Activated T-helper 17 cell treated with anti-CD3 and anti-CD28 coated beads, Interleukin-2, amount 50 U/mL, for 72 hours (primary cell): ENCODE results near the gene CLIC2. TPM values are rescaled to one million over a fixed set of nuclear protein-coding genes. Genes with fewer than 3 reads are reported as not detected.
A peak's percentile ranks its signal among the peaks of the same experiment; 100 is the strongest.
"Not testable (repeated sequence)": the region's sequence is repeated elsewhere in the genome, so short reads cannot be mapped to it uniquely, and the experiment has no call there.

Experiments used
- ATAC-seq: fragments of 150-1000 bp; cut with Tn5 transposase; replicated peaks from 2 replicates; pipeline ENCODE4 v1.10.0; 2021; ENCODE audit warnings: mild to moderate bottlenecking, moderate library complexity
- H3K27ac Mint-ChIP-seq: one replicate; pipeline ENCODE4 v1.8.0; 2022; ENCODE audit warnings: mixed read lengths
- H3K27me3 Mint-ChIP-seq: one replicate; pipeline ENCODE4 v1.8.0; 2022; ENCODE audit warnings: mixed read lengths
- H3K36me3 Mint-ChIP-seq: one replicate; pipeline ENCODE4 v1.8.0; 2022; ENCODE audit warnings: low read depth, mild to moderate bottlenecking, mixed read lengths
- H3K4me1 Mint-ChIP-seq: one replicate; pipeline ENCODE4 v1.8.0; 2022; ENCODE audit warnings: mixed read lengths
- H3K4me3 Mint-ChIP-seq: one replicate; pipeline ENCODE4 v1.8.0; 2022; ENCODE audit warnings: mild to moderate bottlenecking, mixed read lengths
- H3K9me3 Mint-ChIP-seq: one replicate; pipeline ENCODE4 v1.8.0; 2022; ENCODE audit warnings: mixed read lengths
- total RNA-seq, 2 donors: library from RNA; stranded (reverse); gene quantifications; one replicate each; pipeline ENCODE4 v1.2.3, GENCODE V29; 2022

The CLIC2 gene
- total RNA-seq, 2 donors from 2014 or later, result 0.74 TPM; not detected in 1

DNA sequence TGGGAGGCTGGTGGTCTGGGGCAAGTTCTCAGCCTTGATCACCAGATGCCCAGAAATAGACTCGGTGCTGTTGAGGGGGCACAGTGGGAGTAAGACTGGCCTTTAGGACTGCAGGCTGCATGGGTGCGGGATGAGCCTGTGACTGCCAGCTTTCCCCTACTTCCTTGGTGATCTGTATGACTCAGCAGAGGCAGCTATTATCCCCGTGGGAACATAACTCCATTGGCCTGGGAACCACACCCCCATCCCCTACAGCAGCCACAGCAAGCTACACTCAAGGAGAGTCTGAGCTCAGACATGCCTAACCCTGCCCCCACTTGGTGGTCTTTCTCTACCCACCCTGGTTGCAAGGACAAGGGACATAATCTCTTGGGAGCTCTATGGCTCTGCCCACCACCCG is 20.6 kb downstream of the CLIC2 start:
- no peaks in the 10 kb centered on the region for H3K4me1 Mint-ChIP-seq
- no peak for ATAC-seq
- H3K9me3 Mint-ChIP-seq, result no peaks in the 10 kb centered on the region
- H3K4me3 Mint-ChIP-seq, result no peak overlapping the region
- no peaks in the 10 kb centered on the region for H3K27me3 Mint-ChIP-seq
- H3K27ac Mint-ChIP-seq, result no peak overlapping the region
- H3K36me3 Mint-ChIP-seq, result no peaks in the 10 kb centered on the region

DNA sequence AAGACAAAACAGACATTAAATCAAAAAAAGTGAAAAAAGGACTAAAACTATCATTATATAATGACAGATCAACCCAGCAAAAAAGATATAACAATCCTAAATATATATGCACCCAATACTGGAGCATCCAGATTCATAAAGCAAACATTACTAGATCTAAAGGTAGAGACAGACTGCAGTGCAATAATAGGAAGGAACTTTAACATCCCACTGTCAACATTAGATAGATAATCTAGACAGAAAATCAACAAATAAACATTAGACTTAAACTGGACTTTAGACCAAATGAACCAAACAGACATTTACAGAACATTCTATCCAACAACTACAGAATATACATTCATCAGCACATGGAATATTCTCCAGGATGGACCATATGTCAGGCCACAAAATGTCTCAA is 40.6 kb downstream of the CLIC2 start:
- Mint-ChIP-seq H3K27me3 (no peaks in the 10 kb centered on the region), H3K9me3 (no peaks in the 10 kb centered on the region), H3K4me1 (no peaks in the 10 kb centered on the region), H3K36me3 (no peaks in the 10 kb centered on the region), H3K27ac (no peak overlapping the region), H3K4me3 (no peak overlapping the region)
- no peak for ATAC-seq

DNA sequence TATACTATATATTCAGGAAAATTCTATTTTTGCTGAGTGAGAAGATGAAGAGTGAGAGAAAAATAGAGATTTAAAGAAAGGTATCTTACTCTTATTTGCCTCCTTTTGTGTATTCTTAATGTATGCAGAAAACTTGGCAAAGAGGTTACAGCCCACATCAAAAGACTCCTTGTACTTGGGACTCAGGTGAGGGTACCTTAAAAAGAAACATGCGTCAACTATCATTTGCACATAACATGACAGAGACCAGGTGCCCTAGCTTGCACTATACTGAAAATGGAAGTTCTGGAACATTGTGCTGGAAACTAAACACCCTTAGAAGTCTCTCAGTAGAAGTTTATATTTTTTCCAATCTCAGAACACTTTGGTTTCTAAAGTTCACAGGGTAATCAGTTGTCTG is 54.5 kb downstream of the CLIC2 start:
- Mint-ChIP-seq H3K27ac (no peak overlapping the region), H3K4me3 (peak overlapping the region; percentile 14), H3K27me3 (no peaks in the 10 kb centered on the region), H3K36me3 (no peaks in the 10 kb centered on the region), H3K4me1 (no peaks in the 10 kb centered on the region), H3K9me3 (no peaks in the 10 kb centered on the region)
- ATAC-seq, result no peak

DNA sequence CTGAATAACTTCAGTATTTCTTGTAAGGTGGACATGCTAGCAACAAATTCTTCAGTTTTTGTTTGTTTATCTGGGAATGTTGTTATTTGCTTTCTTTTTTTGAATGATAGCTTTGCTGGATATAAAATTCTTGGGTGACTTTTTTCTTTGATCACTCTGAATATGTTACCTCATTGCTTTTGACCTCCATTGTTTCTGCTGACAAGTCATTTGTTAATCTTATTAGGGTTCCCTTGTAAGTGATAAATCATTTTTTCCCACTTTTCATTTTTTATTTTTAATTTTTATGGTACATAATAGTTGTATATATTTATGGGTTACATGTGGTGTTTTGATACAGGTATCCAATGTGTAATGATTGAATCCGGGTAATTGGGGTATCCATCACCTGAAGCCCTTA is 63.4 kb downstream of the CLIC2 start:
- no peak overlapping the region for H3K27ac Mint-ChIP-seq
- H3K4me1 Mint-ChIP-seq, result no peaks in the 10 kb centered on the region
- no peak overlapping the region for H3K4me3 Mint-ChIP-seq
- ATAC-seq, result no peak
- H3K36me3 Mint-ChIP-seq, result no peaks in the 10 kb centered on the region
- no peaks in the 10 kb centered on the region for H3K27me3 Mint-ChIP-seq
- H3K9me3 Mint-ChIP-seq, result no peaks in the 10 kb centered on the region

DNA sequence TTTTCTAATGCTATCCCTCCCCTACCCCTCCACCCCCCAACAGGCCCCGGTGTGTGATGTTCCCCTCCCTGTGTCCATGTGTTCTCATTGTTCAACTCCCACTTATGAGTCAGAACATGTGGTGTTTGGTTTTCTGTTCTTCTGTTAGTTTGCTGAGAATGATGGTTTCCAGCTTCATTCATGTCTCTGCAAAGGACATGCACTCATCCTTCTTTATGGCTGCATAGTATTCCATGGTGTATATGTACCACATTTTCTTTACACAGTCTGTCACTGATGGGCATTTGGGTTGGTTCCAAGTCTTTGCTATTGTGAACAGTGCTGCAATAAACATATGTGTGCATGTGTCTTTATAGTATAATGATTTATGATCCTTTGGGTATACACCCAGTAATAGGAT is 66.4 kb downstream of the CLIC2 start:
- ATAC-seq, H3K27me3 Mint-ChIP-seq, H3K27ac Mint-ChIP-seq, H3K36me3 Mint-ChIP-seq, H3K4me1 Mint-ChIP-seq, H3K4me3 Mint-ChIP-seq, H3K9me3 Mint-ChIP-seq: not testable (repeated sequence)

DNA sequence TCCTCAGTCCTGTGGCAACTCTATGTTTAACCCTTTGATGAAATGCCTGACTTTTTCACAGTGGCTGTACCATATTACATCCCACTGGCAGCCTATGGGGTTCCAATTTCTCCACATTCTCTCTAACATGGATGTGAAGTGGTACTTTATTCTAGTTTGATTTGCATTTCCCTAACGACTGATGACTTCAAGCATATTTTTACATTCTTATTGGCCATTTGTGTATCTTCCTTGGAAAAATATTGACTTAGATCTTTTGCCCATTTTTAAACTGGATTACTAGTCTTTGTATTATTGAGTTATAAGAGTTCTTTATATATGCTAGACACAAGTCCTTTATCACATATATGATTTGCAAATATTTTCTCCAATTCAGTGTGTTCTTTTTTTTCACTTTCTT is 68.0 kb downstream of the CLIC2 start:
- no peak for ATAC-seq
- no peaks in the 10 kb centered on the region for H3K9me3 Mint-ChIP-seq
- H3K36me3 Mint-ChIP-seq, result peaks cover 16% of the 10 kb centered on the region
- H3K4me3 Mint-ChIP-seq, result no peak overlapping the region
- H3K27me3 Mint-ChIP-seq, result no peaks in the 10 kb centered on the region
- no peak overlapping the region for H3K27ac Mint-ChIP-seq
- peaks cover 5% of the 10 kb centered on the region for H3K4me1 Mint-ChIP-seq

DNA sequence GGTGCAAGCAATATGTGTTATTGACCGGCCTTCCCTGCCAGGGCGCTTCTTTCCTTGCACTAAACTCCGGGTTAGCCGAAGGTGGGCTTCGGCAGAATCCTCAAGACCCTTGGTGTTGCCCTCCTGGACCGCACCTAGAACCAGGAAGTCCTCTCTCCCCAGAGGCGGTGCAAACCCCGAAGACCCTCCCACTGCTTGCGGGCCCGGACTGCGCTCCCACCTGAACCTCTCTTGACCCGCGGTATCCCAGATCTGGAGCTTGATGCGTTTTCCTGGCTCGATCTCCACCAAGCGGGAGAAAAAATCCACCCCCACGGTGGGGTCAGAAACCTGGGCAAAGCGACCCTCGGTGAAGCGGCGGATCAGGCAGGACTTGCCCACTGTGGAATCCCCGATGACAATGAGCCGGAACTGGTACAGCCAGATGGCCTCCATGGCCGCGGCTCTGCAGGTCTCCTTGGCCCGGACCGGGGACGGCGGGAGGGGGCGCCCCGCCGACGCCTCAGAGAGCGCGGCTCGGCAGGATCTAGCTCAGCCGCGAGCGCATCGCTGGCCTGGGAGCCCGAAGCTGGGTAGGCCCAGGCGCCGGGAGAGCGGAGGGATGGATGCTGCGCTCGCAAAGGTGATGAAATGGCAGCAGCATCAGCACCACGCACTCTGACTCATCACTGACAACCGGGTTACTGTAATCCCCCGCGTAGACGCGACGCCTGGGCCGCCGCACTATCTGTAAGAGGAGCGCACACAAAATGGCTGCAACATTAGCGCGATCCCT is 70.4 kb downstream of the CLIC2 start, which contains the start of gene RAB39B:
Gene RAB39B, minus strand, starts transcription at position 638 of the 775 bp plus-strand sequence. Its CDS starts 203 bp downstream, at position 435.
- ATAC-seq, result peak; percentile 96
- H3K4me1 Mint-ChIP-seq, result peaks cover 5% of the 10 kb centered on the region

DNA sequence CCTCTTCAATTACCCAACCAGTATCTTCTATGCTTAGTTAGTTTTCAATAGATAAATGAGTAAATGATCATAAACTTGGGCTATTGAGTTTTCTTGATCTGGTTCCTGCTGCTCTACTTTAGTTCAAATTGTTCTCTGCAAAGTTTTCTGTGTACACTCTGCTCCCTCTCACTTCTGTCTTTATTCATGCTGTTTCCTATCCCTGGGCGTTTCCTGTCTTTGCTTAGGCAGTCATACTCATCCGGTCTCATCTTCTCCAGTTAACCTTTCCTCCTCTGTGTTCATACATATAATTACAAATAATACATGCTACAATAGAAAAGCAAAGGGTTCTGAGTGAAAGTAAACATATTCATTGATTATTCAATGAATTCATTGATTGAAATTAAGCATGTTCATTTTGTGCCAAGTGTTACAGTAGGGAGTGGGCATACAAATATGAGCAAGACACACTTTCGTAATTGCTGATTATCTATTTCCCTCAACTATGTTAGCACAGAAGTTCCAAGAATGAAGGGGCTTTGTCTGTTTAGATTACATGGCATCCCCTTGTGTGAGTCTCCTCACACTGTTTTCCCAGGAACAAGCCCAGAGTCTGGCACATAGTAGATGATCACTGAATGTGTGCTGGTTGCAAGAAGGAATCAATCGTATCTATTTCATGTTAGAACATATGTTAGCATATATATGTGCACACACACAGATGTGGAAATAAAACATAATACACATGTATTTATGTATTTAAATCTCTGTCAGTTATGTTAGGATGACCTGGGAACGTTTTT is 71.3 kb downstream of the CLIC2 start:
- no peaks in the 10 kb centered on the region for H3K27me3 Mint-ChIP-seq
- H3K27ac Mint-ChIP-seq, result peak overlapping the region; percentile 87
- H3K4me3 Mint-ChIP-seq, result peak overlapping the region; percentile 83
- H3K36me3 Mint-ChIP-seq, result peaks cover 38% of the 10 kb centered on the region
- H3K9me3 Mint-ChIP-seq, result no peaks in the 10 kb centered on the region
- peak; percentile 40 for ATAC-seq
- peaks cover 5% of the 10 kb centered on the region for H3K4me1 Mint-ChIP-seq

More for the DNA sequence above, 70.4 kb downstream of the CLIC2 start, which contains the start of gene RAB39B:
- peak within 1 kb of the TSS; percentile 87 for H3K27ac Mint-ChIP-seq
- no peaks in the 10 kb centered on the region for H3K9me3 Mint-ChIP-seq
- H3K4me3 Mint-ChIP-seq, result peak within 1 kb of the TSS; percentile 83
- H3K36me3 Mint-ChIP-seq, result peaks cover 38% of the 10 kb centered on the region
- H3K27me3 Mint-ChIP-seq, result no peaks in the 10 kb centered on the region

DNA sequence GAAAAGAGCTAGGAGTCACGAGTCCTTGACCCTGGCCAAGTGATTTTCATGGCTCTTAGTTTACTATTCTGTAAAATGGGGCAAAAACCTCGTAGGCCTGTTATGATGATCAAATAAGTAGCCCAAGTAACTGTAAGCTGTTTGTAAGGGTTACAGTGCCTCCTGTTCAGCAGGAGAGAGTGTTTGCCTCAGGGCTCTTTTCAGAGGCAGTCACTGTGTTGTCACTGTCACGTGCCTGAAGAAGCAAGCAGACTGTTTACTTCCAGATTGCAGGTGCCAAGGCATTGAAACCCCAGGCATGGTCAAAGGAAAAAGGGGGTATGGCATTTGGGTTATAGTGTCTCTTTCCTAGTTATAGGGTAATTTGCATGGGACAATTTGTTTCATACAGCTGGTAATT is 74.7 kb downstream of the CLIC2 start:
- Mint-ChIP-seq H3K36me3 (peaks cover 38% of the 10 kb centered on the region), H3K4me3 (no peak overlapping the region), H3K4me1 (peaks cover 5% of the 10 kb centered on the region), H3K9me3 (no peaks in the 10 kb centered on the region), H3K27me3 (no peaks in the 10 kb centered on the region), H3K27ac (no peak overlapping the region)
- no peak for ATAC-seq

DNA sequence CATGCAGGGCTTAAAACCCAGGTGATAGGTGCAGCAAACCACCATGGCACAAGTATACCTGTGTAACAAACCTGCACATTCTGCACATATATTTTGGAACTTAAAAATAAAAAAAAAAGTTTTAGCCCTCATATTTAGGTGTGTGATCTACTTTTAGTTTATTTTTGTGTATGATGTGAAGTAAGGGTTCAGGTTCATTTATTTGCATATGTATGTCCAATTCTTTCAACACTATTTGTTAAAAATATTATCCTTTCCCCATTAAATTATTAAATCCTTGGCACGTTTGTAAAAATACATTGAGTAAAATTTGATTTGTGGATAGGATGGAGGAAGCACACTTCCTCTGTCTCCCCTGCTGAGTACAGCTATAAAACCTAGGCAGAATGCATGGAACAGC is 83.0 kb downstream of the CLIC2 start:
- ATAC-seq, result no peak
- no peaks in the 10 kb centered on the region for H3K27me3 Mint-ChIP-seq
- H3K9me3 Mint-ChIP-seq, result no peaks in the 10 kb centered on the region
- H3K4me3 Mint-ChIP-seq, result no peak overlapping the region
- no peak overlapping the region for H3K27ac Mint-ChIP-seq
- H3K4me1 Mint-ChIP-seq, result peaks cover 4% of the 10 kb centered on the region
- no peaks in the 10 kb centered on the region for H3K36me3 Mint-ChIP-seq

DNA sequence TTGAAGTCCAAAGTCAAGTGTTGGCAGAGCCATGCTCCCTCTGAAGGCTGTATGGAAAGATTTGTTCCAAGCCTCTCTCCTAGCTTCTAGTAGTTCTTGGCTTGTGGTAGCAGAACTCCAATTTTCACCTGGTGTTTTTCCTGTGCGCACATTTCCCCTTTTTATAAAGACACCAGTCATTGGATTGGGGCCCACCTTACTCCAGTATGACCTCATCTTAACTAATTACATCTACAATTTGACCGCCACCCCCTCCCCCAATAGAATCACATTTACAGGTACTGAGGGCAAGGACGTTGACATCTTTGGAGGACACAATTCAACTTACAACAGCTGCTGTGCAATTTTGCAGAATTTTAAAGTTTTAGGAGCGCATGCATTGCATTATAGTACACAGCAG is 86.9 kb downstream of the CLIC2 start:
- no peaks in the 10 kb centered on the region for H3K9me3 Mint-ChIP-seq
- H3K27me3 Mint-ChIP-seq, result no peaks in the 10 kb centered on the region
- H3K4me1 Mint-ChIP-seq, result peaks cover 4% of the 10 kb centered on the region
- H3K27ac Mint-ChIP-seq, result no peak overlapping the region
- ATAC-seq, result no peak
- no peak overlapping the region for H3K4me3 Mint-ChIP-seq
- H3K36me3 Mint-ChIP-seq, result no peaks in the 10 kb centered on the region

DNA sequence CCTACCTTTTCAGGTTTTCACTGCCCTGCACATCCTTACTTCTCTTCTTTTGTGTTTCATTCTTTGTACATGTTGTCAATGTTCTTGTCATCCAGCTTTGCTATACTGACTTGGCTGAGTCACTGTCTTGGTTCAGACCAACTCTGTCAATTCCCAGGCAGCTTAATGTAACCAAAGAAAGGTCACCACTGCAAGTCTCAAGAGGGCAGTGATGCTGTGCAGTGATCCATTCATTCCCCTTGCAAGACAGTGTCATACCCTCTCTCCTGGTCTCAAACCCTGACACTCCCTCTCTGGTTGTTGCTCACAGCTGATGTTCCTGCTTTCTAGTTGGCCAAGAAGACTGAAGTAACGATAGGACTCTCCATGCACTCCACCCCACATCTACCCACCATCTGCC is 87.7 kb downstream of the CLIC2 start:
- H3K36me3 Mint-ChIP-seq, result no peaks in the 10 kb centered on the region
- H3K9me3 Mint-ChIP-seq, result no peaks in the 10 kb centered on the region
- no peaks in the 10 kb centered on the region for H3K27me3 Mint-ChIP-seq
- ATAC-seq, result peak; percentile 52
- peaks cover 4% of the 10 kb centered on the region for H3K4me1 Mint-ChIP-seq
- H3K4me3 Mint-ChIP-seq, result no peak overlapping the region
- H3K27ac Mint-ChIP-seq, result no peak overlapping the region

DNA sequence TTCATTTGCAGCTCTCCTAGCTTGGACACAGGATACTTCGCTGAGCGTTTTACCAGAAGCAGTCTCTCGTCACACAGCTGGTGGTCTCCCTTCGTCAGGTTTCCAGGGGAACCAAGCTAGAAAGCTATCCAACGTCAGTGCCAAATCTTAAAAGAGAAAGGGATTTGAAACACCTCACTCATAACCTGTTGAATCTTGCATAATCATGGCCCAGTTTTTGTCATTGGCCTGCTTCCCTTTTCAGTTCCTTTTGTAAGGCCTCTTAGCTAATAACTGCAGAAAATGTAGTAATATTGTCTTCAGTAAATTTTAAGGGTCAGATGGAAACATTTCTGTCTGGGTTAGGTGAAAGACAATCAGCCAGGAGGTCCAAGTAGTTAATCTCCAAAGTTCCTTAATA is 92.1 kb downstream of the CLIC2 start:
- no peaks in the 10 kb centered on the region for H3K9me3 Mint-ChIP-seq
- peaks cover 24% of the 10 kb centered on the region for H3K36me3 Mint-ChIP-seq
- no peaks in the 10 kb centered on the region for H3K27me3 Mint-ChIP-seq
- no peak overlapping the region for H3K4me3 Mint-ChIP-seq
- H3K4me1 Mint-ChIP-seq, result no peaks in the 10 kb centered on the region
- no peak for ATAC-seq
- no peak overlapping the region for H3K27ac Mint-ChIP-seq

DNA sequence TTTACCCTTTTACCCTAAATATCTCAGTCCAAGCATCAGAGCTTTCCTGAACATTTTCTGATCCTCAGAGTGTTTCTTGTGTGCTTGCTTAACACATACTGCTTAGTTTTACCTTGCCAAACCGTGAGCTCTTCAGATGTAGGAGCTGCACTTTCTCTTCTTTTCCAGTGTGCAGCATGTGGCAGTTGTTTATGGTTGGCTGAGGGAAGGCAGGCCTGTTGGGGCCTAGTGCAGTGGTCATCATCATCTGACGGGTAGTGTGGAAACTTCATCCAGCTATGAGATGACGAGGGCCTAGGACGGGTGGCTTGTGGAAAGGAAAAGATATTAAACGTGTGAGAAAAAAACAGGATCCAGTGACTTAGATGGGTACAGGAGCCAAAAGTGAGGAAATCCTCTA is 96.7 kb downstream of the CLIC2 start:
- ATAC-seq, result no peak
- no peak overlapping the region for H3K4me3 Mint-ChIP-seq
- no peaks in the 10 kb centered on the region for H3K9me3 Mint-ChIP-seq
- no peaks in the 10 kb centered on the region for H3K27me3 Mint-ChIP-seq
- H3K27ac Mint-ChIP-seq, result peak overlapping the region; percentile 8
- peaks cover 62% of the 10 kb centered on the region for H3K36me3 Mint-ChIP-seq
- H3K4me1 Mint-ChIP-seq, result peaks cover 4% of the 10 kb centered on the region

DNA sequence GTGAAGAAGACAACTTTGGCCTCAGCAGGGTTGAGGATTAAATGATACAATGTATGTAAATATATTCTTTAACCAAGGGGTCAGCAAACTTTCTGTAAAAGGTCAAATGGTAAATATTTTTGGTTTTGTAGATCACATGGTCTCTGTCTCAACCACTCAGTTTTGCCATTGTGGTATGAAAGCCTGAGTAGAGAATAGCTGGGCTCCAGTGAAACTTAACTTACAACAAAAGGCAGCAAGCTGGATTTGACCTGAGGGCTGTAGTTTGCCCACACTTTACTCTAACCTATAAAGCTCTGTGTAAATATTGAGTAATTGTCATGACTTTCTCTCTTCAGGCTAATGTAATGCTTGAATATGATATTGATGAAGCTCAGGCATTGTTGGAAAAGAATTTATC is 98.5 kb downstream of the CLIC2 start:
- Mint-ChIP-seq H3K4me3 (no peak overlapping the region), H3K27me3 (no peaks in the 10 kb centered on the region), H3K36me3 (peaks cover 77% of the 10 kb centered on the region), H3K9me3 (no peaks in the 10 kb centered on the region), H3K27ac (no peak overlapping the region), H3K4me1 (peaks cover 10% of the 10 kb centered on the region)
- ATAC-seq, result no peak
